Neural cell (in vitro differentiated cells): ENCODE measurements around the gene MYPN. TPM values are rescaled to one million over a fixed set of nuclear protein-coding genes. Genes with fewer than 3 reads are reported as not detected.

Experiments
- H2AFZ ChIP-seq: fragments of 200-600, 300-800 bp; sonication (generic), shearing (Covaris generic); 2 replicates; pipeline ENCODE4 v1.6.0; 2014; ENCODE audit warnings: low read depth, mild to moderate bottlenecking, antibody characterized with exemption, low read length, moderate library complexity
- H3F3A ChIP-seq: fragments of 200-600 bp; shearing (Covaris generic); 2 replicates; pipeline ENCODE4 v1.6.1; 2016; ENCODE audit warnings: mild to moderate bottlenecking, moderate library complexity, mixed read lengths, antibody characterized with exemption, low read length; ENCODE audit not compliant: insufficient read depth, poor library complexity, severe bottlenecking
- H3K27ac ChIP-seq: fragments of 200-600, 300-800 bp; sonication (generic), shearing (Covaris generic); 2 replicates; pipeline ENCODE4 v1.5.1; 2014; ENCODE audit warnings: mild to moderate bottlenecking, low read length, moderate library complexity
- H3K27me3 ChIP-seq: fragments of 300-800, 200-600 bp; sonication (generic), shearing (Covaris generic); 2 replicates; pipeline ENCODE4 v1.6.0; 2014; ENCODE audit warnings: mild to moderate bottlenecking, low read depth, low read length, moderate library complexity; ENCODE audit not compliant: insufficient read depth
- H3K36me3 ChIP-seq: fragments of 300-800, 200-600 bp; sonication (generic), shearing (Covaris generic); 2 replicates; pipeline ENCODE4 v1.5.1; 2014; ENCODE audit warnings: mild to moderate bottlenecking, antibody characterized with exemption, low read length, moderate library complexity; ENCODE audit not compliant: insufficient read depth
- H3K4me2 ChIP-seq: fragments of 300-800, 200-600 bp; sonication (generic), shearing (Covaris generic); 2 replicates; pipeline ENCODE4 v1.6.0; 2014; ENCODE audit warnings: mild to moderate bottlenecking, low read length
- H3K4me3 ChIP-seq: fragments of 300-800, 200-600 bp; sonication (generic), shearing (Covaris generic); 2 replicates; pipeline ENCODE4 v1.5.1; 2014; ENCODE audit warnings: mild to moderate bottlenecking, low read length, moderate library complexity
- H3K79me2 ChIP-seq: fragments of 200-600 bp; shearing (Covaris generic); replicated peaks from 2 replicates; pipeline ENCODE4 v1.6.0; 2014; ENCODE audit warnings: mild to moderate bottlenecking, low read length, moderate library complexity; ENCODE audit not compliant: insufficient read depth
- H3K9ac ChIP-seq: fragments of 300-800, 200-600 bp; sonication (generic), shearing (Covaris generic); 2 replicates; pipeline ENCODE4 v1.6.1; 2016; ENCODE audit warnings: mild to moderate bottlenecking, low read length, mixed read lengths
- H3K9me2 ChIP-seq: fragments of 200-600 bp; shearing (Covaris generic); 2 replicates; pipeline ENCODE4 v1.6.1; 2016; ENCODE audit warnings: mild to moderate bottlenecking, low read length, mixed read lengths; ENCODE audit not compliant: insufficient read depth
- H3K9me3 ChIP-seq: fragments of 200-600, 300-800 bp; sonication (generic), shearing (Covaris generic); 2 replicates; pipeline ENCODE4 v1.6.1; 2016; ENCODE audit warnings: mild to moderate bottlenecking, mixed run types, low read length, moderate library complexity, mixed read lengths
- H4K20me1 ChIP-seq: fragments of 200-600 bp; shearing (Covaris generic); 2 replicates; pipeline ENCODE4 v1.6.1; 2016; ENCODE audit warnings: mild to moderate bottlenecking, mixed run types; ENCODE audit not compliant: insufficient read depth
- EP300 ChIP-seq: fragments of 450-650 bp; conservative IDR thresholded peaks from 2 replicates; pipeline ENCODE4 v1.6.1; 2014; ENCODE audit warnings: antibody characterized with exemption, mild to moderate bottlenecking, moderate library complexity; ENCODE audit not compliant: poor library complexity, severe bottlenecking
- EZH2 ChIP-seq: fragments of 200-600, 300-800 bp; shearing (Covaris generic), sonication (generic); IDR thresholded peaks from 2 replicates; pipeline ENCODE4 v1.6.1; 2014; ENCODE audit warnings: antibody characterized with exemption, low read length, borderline replicate concordance, mild to moderate bottlenecking; ENCODE audit not compliant: insufficient read depth, poor library complexity, severe bottlenecking
- MXI1 ChIP-seq: fragments of 450-650 bp; conservative IDR thresholded peaks from 2 replicates; pipeline ENCODE4 v1.6.1; 2014; ENCODE audit warnings: antibody characterized with exemption, mild to moderate bottlenecking; ENCODE audit not compliant: poor library complexity, severe bottlenecking
- POLR2AphosphoS5 ChIP-seq: IDR thresholded peaks from 2 replicates; pipeline ENCODE4 v1.6.1; 2012
- RAD21 ChIP-seq: fragments of 450-650 bp; conservative IDR thresholded peaks from 2 replicates; pipeline ENCODE4 v1.6.1; 2014; ENCODE audit warnings: antibody characterized with exemption, mild to moderate bottlenecking, moderate library complexity
- SMC3 ChIP-seq: fragments of 450-650 bp; conservative IDR thresholded peaks from 2 replicates; pipeline ENCODE4 v1.6.1; 2014; ENCODE audit warnings: antibody characterized with exemption, mild to moderate bottlenecking, moderate library complexity; ENCODE audit not compliant: poor library complexity
- TAF1 ChIP-seq: IDR thresholded peaks from 2 replicates; pipeline ENCODE4 v1.6.1; 2012; ENCODE audit warnings: low read depth
- polyA plus RNA-seq: library from polyadenylated mRNA; depleted of rRNA; stranded (reverse); fragments of >200 nt; gene quantifications from 2 replicates; pipeline ENCODE4 v1.2.3, GENCODE V29; 2014
- TF ChIP-seq, protein P1 (sequence below): IDR thresholded peaks from 2 replicates; pipeline ENCODE4 v1.6.1; 2012; ENCODE audit warnings: borderline replicate concordance
- TF ChIP-seq, protein P2 (sequence below): fragments of 450-650 bp; IDR thresholded peaks from 2 replicates; pipeline ENCODE4 v1.5.1; 2014; ENCODE audit warnings: antibody characterized with exemption, mild to moderate bottlenecking, moderate library complexity; ENCODE audit not compliant: poor library complexity, severe bottlenecking

MYPN gene
- polyA plus RNA-seq, 1 donor from 2014 or later = not detected

DNA sequence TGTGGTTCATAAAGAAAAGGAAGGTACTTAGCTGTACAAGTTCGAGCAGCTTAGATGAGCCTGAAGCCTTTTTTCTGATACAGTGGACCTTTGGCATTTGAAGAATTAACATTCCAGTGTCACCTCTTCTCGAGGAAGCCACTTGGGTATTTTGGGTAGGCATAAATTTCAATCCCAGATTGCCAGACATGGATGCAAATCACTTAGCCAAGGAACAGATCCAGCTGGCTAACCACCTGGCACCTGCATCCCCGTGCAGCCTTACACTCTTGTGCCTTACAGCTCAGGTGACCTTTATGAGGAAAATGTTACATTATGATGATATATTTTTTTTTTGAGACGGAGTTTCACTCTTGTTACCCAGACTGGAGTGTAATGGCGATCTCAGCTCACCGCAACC, 138.6 kb downstream of the MYPN start:
- Histone ChIP-seq H4K20me1 (no peaks in the 10 kb centered on the region), H3K9ac (no peak overlapping the region), H3K4me3 (no peak overlapping the region), H3K27ac (no peak overlapping the region), H2AFZ (no peak overlapping the region), H3K9me3 (no peaks in the 10 kb centered on the region), H3K27me3 (no peaks in the 10 kb centered on the region), H3F3A (no peaks in the 10 kb centered on the region), H3K79me2 (no peaks in the 10 kb centered on the region), H3K9me2 (no peaks in the 10 kb centered on the region), H3K4me2 (no peak overlapping the region), H3K36me3 (no peaks in the 10 kb centered on the region)
- TF ChIP-seq EP300 = no peak
- no peak for TF ChIP-seq MXI1
- no peak for TF ChIP-seq POLR2AphosphoS5
- TF ChIP-seq EZH2 = no peak
- no peak for TF ChIP-seq TAF1
- TF ChIP-seq, protein P1, sequence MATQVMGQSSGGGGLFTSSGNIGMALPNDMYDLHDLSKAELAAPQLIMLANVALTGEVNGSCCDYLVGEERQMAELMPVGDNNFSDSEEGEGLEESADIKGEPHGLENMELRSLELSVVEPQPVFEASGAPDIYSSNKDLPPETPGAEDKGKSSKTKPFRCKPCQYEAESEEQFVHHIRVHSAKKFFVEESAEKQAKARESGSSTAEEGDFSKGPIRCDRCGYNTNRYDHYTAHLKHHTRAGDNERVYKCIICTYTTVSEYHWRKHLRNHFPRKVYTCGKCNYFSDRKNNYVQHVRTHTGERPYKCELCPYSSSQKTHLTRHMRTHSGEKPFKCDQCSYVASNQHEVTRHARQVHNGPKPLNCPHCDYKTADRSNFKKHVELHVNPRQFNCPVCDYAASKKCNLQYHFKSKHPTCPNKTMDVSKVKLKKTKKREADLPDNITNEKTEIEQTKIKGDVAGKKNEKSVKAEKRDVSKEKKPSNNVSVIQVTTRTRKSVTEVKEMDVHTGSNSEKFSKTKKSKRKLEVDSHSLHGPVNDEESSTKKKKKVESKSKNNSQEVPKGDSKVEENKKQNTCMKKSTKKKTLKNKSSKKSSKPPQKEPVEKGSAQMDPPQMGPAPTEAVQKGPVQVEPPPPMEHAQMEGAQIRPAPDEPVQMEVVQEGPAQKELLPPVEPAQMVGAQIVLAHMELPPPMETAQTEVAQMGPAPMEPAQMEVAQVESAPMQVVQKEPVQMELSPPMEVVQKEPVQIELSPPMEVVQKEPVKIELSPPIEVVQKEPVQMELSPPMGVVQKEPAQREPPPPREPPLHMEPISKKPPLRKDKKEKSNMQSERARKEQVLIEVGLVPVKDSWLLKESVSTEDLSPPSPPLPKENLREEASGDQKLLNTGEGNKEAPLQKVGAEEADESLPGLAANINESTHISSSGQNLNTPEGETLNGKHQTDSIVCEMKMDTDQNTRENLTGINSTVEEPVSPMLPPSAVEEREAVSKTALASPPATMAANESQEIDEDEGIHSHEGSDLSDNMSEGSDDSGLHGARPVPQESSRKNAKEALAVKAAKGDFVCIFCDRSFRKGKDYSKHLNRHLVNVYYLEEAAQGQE = no peak
- no peak for TF ChIP-seq SMC3
- no peak for TF ChIP-seq RAD21
- TF ChIP-seq, protein P2, sequence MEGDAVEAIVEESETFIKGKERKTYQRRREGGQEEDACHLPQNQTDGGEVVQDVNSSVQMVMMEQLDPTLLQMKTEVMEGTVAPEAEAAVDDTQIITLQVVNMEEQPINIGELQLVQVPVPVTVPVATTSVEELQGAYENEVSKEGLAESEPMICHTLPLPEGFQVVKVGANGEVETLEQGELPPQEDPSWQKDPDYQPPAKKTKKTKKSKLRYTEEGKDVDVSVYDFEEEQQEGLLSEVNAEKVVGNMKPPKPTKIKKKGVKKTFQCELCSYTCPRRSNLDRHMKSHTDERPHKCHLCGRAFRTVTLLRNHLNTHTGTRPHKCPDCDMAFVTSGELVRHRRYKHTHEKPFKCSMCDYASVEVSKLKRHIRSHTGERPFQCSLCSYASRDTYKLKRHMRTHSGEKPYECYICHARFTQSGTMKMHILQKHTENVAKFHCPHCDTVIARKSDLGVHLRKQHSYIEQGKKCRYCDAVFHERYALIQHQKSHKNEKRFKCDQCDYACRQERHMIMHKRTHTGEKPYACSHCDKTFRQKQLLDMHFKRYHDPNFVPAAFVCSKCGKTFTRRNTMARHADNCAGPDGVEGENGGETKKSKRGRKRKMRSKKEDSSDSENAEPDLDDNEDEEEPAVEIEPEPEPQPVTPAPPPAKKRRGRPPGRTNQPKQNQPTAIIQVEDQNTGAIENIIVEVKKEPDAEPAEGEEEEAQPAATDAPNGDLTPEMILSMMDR = no peak

DNA sequence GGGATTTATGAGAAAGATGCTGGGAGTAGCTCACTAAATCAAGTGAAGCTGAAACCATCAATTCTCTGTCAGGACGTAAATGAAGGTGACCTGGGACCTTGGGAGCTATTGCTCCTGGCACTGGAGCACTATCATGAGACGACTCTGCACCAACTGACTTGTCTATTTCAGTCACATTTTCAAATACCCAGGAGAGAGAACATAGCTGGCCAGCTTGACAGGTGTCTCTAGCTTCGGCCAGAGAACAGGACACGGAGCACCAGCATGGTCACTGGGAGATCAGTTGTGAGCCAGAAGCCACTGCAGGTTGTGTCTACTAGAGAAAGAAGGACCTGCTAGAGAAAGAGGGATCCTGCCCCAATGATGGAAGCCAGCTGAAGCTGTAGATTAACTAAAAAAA, 140.0 kb downstream of the MYPN start:
- no peaks in the 10 kb centered on the region for H3K9me2 ChIP-seq
- no peaks in the 10 kb centered on the region for H3K36me3 ChIP-seq
- no peak overlapping the region for H3K27ac ChIP-seq
- no peaks in the 10 kb centered on the region for H3K27me3 ChIP-seq
- H3K4me2 ChIP-seq = no peak overlapping the region
- H3K79me2 ChIP-seq = no peaks in the 10 kb centered on the region
- no peak overlapping the region for H3K9ac ChIP-seq
- H3K9me3 ChIP-seq = no peaks in the 10 kb centered on the region
- H3K4me3 ChIP-seq = no peak overlapping the region
- no peak overlapping the region for H2AFZ ChIP-seq
- H3F3A ChIP-seq = no peaks in the 10 kb centered on the region
- H4K20me1 ChIP-seq = no peaks in the 10 kb centered on the region
- TF ChIP-seq EZH2 (no peak), RAD21 (no peak), MXI1 (no peak), EP300 (no peak), POLR2AphosphoS5 (no peak), SMC3 (no peak), TAF1 (no peak)
- TF ChIP-seq, protein P2 = no peak
- TF ChIP-seq, protein P1 = no peak
